Endometrial microvascular endothelial cells (primary cell): ENCODE data around the gene LRRC7. TPM values are rescaled to one million over a fixed set of nuclear protein-coding genes. Genes with fewer than 3 reads are reported as not detected.

Source experiments
- in situ Hi-C: cut with HindIII; loops from 2 replicates; pipeline ENCODE4 v1.10.0; 2017; ENCODE audit warnings: low sequenced_read_pairs, low pct_unique_long_range_greater_than_20kb; ENCODE audit errors: inconsistent ontology term
- total RNA-seq: library from RNA; depleted of rRNA; stranded (reverse); fragments of >200 nt; gene quantifications from one replicate; pipeline ENCODE4 v1.2.3, GENCODE V29; 2015; ENCODE audit errors: inconsistent ontology term

LRRC7 gene
- total RNA-seq, 1 donor from 2014 or later = not detected

DNA sequence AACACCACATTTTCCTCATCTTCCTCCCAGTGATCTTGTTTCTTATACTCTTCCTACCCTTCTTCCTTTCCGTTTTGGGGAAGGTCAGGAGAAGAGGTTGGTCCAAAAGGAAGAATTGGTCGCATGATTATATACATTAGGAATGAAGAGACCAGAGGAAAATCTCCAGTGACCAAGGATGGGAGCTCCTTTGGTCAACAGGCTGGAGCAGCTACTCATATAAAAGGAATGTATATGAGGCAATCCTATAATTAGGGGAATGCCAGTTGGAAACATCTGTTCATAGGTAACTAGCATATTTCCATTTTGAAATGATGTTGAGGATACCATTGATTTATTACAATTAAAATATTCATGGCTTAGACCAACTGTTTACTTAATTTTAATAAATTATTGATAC, 523.2 kb downstream of the LRRC7 start:
- in situ Hi-C loops = no loop called here

DNA sequence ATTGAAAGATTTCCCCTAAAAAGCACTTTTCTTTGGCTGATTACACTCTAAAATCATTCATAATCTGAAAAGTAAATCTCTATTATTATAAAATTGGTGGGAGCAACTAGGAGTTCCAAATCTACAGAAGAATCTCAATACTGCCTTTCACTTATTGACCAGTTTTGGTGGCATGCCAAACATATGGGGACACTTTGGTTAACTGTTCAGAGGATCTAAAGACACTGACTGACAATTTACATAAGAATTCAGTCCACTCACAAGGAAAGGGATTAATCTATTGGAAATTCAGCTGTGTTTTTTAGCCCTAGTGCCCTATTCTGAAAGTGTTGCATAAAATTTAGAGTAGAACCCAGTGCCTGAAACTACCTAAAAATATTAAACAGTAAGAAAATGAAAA, 524.1 kb downstream of the LRRC7 start:
- in situ Hi-C loops = no loop called here

DNA sequence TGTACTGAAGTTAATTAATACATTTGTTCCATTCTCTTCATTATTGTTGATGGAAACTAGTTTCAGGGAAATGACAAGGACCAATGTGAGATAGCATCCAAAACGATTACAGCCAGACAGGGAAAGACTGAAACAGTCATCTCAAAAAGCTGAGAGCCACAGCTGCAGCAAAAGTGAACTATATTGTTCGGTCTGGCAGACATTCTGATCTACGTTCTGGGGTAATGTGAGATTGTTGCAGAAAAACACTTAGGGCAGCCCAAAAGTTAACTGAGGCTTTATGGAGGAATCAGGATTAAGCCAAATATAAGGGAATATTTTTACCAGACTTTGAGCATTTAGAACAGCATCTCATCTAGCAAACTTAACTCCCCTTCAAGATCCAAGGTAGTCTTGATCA, 524.8 kb downstream of the LRRC7 start:
- in situ Hi-C loops = no loop called here

DNA sequence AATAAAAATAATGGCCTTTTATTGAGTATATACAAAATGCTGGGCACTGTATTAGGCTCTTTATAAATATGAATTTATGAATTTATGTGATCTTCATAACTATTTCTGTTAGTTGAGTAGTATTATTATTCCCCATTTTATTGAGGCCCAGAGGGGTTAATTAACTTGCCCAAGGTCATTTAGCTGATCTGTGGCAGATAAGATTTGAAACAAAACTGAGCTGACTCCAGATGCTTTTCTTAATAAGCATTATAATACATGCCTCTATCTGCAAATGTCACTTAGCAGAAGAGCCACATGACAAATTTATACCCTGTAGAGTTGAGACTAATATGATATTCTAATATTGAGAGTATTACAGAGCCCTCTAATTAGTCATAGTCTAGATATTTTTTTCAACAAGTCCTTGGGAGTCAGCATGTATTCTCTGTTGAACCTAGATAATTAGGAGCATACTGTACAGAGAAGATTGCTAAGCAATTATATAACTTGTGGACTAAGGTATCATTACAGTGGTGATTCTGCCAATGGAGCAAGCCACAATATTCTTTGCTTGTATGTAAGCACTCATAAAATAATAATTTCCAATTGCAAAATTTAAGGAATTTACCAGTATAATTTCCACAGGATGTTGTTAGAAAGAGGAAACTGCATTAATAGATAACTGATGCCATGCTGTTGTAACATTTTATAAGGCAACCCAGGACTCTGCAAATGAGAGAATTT, 525.7 kb downstream of the LRRC7 start:
- in situ Hi-C loops = no loop called here

DNA sequence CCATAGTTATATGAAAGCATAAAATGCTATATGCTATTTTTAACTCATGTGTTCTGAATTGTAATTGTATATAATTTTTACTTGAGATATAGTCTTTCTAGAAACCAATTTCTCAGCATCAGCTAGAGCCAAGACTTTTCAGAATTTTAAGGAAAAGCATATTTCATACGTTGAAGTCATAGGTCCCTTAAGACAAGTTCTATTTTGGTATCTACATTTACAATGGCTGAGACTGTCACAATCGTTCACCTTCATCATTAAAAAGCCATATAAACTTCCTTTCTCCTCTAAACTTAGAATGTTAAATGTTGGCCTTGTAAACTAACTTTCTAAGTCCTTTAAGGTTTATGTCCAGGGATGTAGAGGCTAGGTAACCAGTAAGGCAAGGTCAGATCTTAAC, 533.5 kb downstream of the LRRC7 start:
- in situ Hi-C loops = no loop called here

DNA sequence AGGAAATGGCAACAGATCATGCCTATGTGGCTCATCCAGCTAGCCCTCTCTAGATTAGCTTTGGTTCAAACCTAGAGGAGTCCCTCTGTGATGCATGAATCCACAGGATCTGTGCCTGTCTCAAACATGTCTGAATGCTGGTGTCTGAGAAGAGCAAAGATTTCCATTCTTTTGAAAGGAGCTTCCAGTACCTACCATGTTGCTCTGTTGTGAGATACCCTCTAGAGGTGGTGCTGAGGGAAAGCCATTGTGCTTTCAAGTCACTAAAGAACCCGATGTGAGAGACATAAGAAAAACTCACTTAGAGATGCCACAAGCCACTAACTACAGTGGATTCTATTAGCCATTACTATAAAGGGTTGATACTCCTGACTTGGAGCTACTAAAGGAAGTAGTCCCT, 534.1 kb downstream of the LRRC7 start:
- in situ Hi-C loops = no loop called here

DNA sequence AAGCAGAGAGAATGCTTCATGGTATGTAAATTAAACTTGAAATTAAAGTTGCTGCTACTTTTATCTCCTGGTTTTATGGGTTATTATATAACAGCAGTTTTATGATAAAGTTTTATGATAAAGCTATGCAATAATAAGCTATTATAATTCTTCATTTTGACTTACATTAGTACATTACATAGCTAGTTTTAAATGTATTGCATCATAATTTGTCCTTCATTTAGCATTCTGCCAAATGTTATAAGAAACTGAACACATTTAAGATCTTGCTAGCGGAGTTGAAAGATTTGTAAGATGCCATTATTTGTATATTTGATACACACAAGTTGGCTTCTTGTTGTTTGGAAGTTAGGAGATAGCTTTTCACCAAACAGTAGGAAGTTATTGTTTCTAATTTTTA, 536.0 kb downstream of the LRRC7 start:
- in situ Hi-C loops = no loop called here

DNA sequence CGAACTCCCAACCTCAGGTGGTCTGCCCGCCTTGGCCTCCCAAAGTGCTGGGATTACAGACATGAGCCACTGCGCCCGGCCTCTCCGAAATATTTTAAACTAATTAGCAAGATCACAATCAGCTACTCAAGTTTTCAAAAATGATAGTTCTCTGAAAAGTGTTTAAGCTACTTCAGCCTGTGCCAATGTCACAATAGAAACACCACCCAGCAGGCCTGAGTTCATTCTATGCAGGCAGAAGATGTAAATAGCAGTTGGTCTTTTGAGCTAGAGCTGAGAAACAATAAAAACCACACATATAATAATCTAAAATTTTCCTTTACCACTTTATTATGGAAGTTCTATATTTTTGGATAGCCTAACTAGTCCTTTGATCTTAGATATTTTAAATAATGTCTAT, 541.5 kb downstream of the LRRC7 start:
- in situ Hi-C loops = no loop called here

DNA sequence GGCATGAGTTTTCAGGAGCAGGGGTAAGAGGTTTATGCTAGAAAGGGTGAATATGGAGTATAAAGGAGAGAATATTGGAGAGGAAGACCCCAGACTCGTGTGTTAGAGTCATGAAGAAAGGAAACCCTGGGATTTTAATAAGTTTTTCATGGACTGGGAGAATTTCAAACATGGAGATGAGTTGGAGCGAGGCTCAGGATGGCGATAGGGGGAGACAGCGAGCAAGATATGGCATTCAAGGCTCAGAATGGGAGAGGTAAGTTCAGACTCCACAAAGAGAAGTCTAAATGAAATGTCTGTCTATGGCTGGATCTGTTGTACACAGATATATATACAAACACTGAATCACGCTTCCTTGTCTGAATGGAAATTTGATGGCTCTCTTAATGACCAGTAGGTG, 545.1 kb downstream of the LRRC7 start:
- in situ Hi-C loops = no loop called here

DNA sequence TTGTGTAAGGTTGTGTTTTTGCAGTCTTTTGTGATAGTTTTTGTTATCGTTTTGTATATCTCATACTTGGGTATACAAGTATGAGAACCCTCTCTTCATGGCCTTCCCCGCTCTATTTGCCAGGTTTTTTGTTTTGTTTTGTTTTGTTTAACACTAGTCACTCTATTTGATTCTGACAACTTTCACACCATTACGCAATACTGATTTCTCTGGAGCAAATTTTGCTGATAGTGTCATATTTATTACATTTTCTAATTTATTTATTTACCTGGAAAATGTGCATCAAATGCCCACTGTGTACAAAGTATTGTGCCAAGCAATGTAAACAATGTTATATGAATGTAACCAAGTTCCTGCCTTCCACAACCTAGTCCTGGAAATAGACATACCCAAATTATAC, 547.6 kb downstream of the LRRC7 start:
- in situ Hi-C loops = no loop called here

DNA sequence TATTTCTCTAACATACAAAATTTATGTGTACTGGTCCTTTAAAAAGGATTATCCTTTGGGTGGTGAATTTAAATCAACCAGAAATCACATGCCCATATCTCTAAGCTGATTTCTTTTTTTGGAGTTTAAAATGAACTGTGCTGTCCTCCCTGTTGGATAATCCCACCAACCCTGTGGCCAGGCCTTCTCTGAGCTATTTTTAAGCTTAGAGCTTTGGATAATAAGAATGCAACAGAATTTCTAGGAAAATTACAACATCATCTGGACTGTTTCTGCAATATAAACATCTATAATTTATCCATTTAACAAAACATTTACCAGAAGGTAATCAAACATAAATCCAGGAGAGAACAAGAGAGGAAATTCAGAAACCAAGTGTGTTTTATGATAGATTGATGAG, 549.3 kb downstream of the LRRC7 start:
- in situ Hi-C loops = no loop called here

DNA sequence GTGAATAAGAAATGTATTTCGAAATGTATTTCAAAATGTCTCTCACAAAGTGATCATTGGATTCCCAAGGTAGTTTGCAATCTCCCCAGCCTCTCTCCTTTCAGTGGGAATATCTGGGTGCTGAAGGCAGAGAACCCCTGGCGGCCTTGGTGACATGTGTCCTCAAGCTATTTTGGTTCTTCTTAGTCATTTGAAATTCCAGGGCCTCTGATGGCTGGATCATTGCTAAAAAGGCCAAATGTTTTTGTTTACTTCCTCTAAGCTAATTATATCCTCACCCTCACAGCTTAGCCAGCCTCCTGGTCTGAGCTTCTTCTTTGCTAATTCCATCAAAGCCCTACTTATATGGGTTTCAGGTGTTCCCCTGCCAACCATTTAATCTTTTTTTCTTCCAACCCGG, 566.4 kb downstream of the LRRC7 start:
- in situ Hi-C loops = no loop called here

DNA sequence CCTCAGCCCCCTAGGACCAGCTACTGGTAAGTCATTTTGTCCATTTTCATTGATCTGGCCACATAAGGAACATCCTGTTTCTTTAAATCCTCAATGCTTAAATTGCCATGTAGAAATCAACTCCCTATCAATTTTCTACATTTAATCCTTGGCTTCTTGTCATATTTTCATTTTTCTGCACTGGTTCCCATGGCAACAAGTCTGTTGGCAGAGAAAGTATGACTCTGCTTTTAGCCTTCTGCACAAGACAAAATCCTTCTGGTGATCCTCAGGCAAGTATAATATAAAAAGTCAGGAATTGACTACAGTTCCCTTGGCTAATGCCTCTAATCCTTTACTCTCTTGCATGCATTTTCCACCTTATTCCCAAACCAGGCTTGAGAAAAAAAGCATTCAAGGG, 572.6 kb downstream of the LRRC7 start:
- in situ Hi-C loops = no loop called here

DNA sequence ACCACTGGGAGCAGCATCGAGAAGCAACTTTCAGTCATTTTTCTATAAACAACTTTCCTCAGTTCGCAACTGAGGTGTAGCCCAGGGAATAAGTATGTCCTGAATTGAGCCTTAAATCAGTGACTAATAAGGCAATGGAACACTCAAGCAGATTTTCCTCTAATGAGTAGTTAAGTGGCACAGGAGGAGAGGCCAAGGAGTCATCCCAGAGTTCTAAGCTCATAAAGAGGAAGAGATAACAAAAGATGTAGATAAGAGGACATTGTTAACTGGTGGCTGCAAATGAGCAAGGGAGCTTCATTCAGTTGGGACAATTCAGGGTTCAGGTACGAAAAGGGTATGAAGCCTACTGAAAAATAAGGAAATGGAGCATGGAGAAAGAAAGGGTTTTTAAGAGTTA, 573.2 kb downstream of the LRRC7 start:
- in situ Hi-C loops = no loop called here

DNA sequence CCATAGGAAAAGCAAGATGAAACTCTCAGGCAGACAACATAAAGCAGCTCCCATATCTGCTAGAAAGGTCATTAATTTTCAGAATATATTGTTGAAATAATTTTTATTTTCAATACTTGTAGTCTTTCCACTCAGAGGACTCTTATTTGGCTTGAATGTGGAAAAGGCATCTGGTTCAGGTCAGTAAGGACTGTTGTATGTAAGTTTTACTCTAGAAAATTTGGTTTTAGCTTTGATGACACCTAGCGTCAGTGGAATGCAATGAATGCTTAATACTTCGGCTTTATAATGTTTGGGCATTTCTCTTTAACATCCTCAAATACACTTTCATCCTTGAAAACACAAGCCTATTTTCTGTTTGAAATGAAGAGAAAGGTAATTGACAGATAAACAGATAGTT, 574.4 kb downstream of the LRRC7 start:
- in situ Hi-C loops = no loop called here

DNA sequence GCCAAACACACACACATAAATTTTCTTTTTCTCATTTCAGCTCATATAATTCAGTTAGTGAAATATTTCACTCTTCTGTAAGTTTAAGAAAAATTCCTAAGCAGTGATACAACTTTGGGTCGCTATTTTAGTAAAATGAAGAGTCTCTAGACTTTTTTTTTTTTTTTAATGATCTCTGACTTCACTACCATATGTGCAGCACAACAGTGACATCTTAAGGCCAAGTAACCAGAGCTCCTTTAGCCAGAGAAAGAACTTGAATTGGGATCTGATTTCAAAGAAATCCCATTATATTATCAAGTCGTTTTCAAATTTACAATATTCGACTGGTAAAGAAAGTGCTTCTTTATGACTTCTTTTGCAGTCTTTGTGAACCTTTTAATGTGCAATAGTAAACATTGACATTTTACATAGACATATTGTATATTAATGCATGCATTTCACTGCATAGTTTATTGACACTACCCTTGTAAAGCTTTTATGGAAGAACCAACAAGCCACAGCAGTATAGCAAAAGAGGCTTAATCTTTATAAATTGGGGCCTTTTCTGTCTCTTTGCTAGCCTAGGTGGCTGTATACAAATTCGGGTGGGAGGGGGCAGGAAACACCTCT, 575.4 kb downstream of the LRRC7 start:
- in situ Hi-C loops = no loop called here

DNA sequence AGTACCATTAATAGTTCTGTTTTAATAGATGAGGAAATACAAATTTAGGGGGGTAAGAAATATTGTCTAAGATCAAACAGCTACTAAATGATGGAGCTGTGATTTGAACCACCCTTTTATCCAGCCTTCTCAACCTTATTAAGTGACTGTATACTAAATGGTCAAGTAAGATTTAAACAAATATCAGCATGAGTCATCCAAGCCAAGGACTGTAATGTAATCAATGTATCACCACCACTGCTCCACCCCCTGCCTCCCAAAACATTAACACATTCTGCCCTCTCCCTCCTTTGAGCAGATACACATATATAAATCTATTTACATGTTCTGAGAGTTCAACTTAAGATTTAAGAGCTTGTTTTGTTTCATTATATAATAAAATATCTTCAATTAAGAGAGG, 578.8 kb downstream of the LRRC7 start:
- in situ Hi-C loops = no loop called here

DNA sequence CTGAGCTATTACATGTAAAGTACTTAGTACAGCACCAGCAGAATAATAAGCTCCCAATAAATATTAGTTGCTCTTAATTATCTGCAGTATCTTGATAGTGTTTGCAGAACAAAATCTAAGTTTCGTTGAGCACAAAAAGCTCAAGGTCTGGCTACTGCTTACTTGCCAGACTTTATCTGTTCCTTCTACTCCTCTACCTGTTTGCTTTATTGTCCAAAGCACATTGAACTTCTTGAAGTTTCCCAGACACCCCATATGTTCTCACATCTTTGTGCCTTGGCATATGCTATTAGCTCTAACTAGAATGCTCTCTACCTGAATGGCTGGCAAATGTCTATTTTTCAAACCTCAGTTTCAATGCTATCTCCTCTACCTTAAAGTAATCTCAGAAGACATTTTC, 582.7 kb downstream of the LRRC7 start:
- in situ Hi-C loops = no loop called here

DNA sequence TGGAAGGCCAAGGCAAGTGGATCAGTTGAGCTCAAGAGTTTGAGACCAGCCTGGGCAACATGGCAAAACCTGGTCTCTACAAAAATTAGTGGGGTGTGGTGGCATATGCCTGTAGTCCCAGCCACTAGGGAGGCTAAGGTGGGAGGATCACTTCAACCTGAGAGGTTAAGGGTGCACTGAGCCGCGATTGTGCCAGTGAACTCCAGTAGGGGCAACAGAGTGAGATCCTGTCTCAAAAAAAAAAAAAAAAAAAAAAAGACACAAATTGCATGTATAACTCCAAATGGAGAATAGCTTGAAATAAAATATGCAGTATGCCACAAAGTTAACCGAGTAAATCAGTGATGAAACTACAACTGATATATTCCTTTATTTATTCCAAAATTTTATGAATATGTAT, 586.0 kb downstream of the LRRC7 start:
- in situ Hi-C loops = no loop called here

DNA sequence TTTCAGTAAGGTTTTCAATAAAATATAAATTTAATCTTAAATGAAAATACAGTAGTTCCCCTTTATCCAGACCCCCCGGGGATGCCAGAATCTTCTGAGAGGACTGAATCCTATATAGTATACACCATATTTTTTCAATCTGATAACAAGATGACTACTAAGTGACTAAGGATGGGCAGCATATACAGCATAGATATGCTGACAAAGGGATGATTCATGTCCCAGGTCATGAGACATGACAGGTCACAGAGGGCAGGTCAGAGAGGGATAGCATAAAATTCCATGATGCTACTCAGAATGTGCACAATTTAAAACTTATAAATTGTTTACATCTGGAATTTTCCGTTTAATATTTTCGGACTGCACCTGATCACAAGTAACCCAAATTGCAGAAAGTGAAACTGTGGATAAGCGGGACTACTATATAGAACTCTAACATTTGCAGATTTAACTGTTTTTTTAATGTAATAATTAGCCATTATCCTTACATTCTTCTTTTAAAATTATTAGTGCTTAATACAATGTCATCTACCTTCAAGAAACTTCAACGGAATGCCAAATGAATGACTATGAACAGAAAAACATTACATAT, 588.9 kb downstream of the LRRC7 start:
- in situ Hi-C loops = no loop called here

DNA sequence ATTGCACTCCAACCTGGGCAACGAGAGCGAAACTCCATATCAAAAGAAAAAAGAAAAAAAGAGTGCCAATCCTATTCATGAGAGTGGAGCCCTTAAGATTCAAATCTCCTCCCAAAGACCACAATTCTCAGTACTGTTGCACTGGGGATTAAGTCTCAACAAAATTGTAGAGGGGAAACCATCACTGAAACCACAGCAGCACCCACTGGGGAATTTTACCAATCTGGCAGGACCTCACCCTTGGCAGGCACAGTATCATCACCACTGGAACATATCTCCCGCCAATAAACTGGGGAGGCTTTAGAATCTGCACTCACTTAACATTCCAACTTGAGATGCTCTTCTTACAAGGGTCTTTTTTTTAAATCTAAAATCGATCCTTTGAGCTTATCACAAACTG, 596.6 kb downstream of the LRRC7 start:
- in situ Hi-C loops = no loop called here
